SU-DHL-6 (cell line): ENCODE measurements around the gene AGPAT4.

Experiments used
- CTCF ChIP-seq: fragments of 200-600 bp; sonication (generic); IDR thresholded peaks from one replicate; pipeline ENCODE4 v1.5.1; 2017; ENCODE audit warnings: antibody characterized with exemption, mild to moderate bottlenecking, low read length, moderate library complexity; ENCODE audit not compliant: insufficient read depth, poor library complexity, severe bottlenecking
- EZH2phosphoT487 ChIP-seq: fragments of 200-600 bp; sonication (generic), shearing (Covaris generic); conservative IDR thresholded peaks from 2 replicates; pipeline ENCODE4 v1.6.1; 2018; ENCODE audit warnings: mild to moderate bottlenecking, antibody characterized with exemption, low read length, moderate library complexity, mixed read lengths

GRCh38 chr6:161198176-161198575, 75.7 kb downstream of the AGPAT4 start:
- TF ChIP-seq CTCF: no peak
- TF ChIP-seq EZH2phosphoT487: no peak
